DND-41 (cell line): ENCODE data around the gene PABPN1L.

Source experiments
- ATAC-seq: fragments of 200-7000 bp; cut with Tn5 transposase; 3 replicates; pipeline ENCODE4 v1.9.1; 2021; ENCODE audit warnings: low read depth; ENCODE audit not compliant: insufficient read depth
- DNase-seq: peaks from one replicate; pipeline ENCODE4 v3.0.0-alpha.2; 2020
- H2AFZ ChIP-seq: 2 replicates; pipeline ENCODE4 v1.6.0; 2012; ENCODE audit warnings: low read depth, low read length
- H3K27ac ChIP-seq: 2 replicates; pipeline ENCODE4 v1.5.1; 2012; ENCODE audit warnings: low read length, inconsistent platforms
- H3K27me3 ChIP-seq: fragments of 200-600 bp; sonication (generic); 2 replicates; pipeline ENCODE4 v1.6.0; 2012; ENCODE audit warnings: low read length, mild to moderate bottlenecking, inconsistent platforms; ENCODE audit not compliant: insufficient read depth, poor library complexity
- H3K36me3 ChIP-seq: 2 replicates; pipeline ENCODE4 v1.5.1; 2012; ENCODE audit warnings: low read length, inconsistent platforms; ENCODE audit not compliant: insufficient read depth
- H3K4me1 ChIP-seq: 2 replicates; pipeline ENCODE4 v1.5.1; 2012; ENCODE audit warnings: mild to moderate bottlenecking, low read length; ENCODE audit not compliant: insufficient read depth
- H3K4me2 ChIP-seq: 2 replicates; pipeline ENCODE4 v1.6.0; 2012; ENCODE audit warnings: mild to moderate bottlenecking, moderate library complexity, low read length, inconsistent platforms; ENCODE audit not compliant: insufficient read depth
- H3K4me3 ChIP-seq, 2 experiments: fragments of 200-600 bp in 1 of 2; shearing (Covaris generic) in 1 of 2; 2 replicates each; pipeline ENCODE4 v1.5.1; 2012 to 2016; ENCODE audit warnings: inconsistent platforms in 2 of 2, low read length in 2 of 2, mild to moderate bottlenecking in 2 of 2, low read depth in 1 of 2, moderate library complexity in 1 of 2
- H3K79me2 ChIP-seq: 2 replicates; pipeline ENCODE4 v1.6.0; 2012; ENCODE audit warnings: low read length, inconsistent platforms; ENCODE audit not compliant: insufficient read depth
- H3K9ac ChIP-seq: 2 replicates; pipeline ENCODE4 v1.6.0; 2012; ENCODE audit warnings: low read depth, mild to moderate bottlenecking, inconsistent platforms, low read length, moderate library complexity
- H3K9me3 ChIP-seq: 2 replicates; pipeline ENCODE4 v1.5.1; 2012; ENCODE audit warnings: low read length, moderate library complexity, mild to moderate bottlenecking, inconsistent platforms; ENCODE audit not compliant: insufficient read depth, severe bottlenecking
- H4K20me1 ChIP-seq: 2 replicates; pipeline ENCODE4 v1.6.0; 2012; ENCODE audit warnings: low read length; ENCODE audit not compliant: insufficient read depth
- CTCF ChIP-seq: IDR thresholded peaks from 2 replicates; pipeline ENCODE4 v1.5.1; 2012; ENCODE audit warnings: borderline replicate concordance, low read length, moderate library complexity, mild to moderate bottlenecking; ENCODE audit not compliant: poor library complexity, severe bottlenecking; ENCODE audit errors: extremely low read depth
- EZH2 ChIP-seq: IDR thresholded peaks from 3 replicates; pipeline ENCODE4 v1.6.1; 2012; ENCODE audit warnings: borderline replicate concordance, low read depth, mild to moderate bottlenecking, moderate library complexity, low read length, inconsistent platforms; ENCODE audit not compliant: severe bottlenecking

PABPN1L gene

GRCh38 chr16:88850531-88851199 is 15.8 kb downstream of the PABPN1L start:
- H3K4me2 ChIP-seq = no peak overlapping the region
- H3K79me2 ChIP-seq = no peaks in the 10 kb centered on the region
- H3K9ac ChIP-seq = no peak overlapping the region
- ATAC-seq = no peak
- no peaks in the 10 kb centered on the region for H3K9me3 ChIP-seq
- H3K4me3 ChIP-seq = no peak overlapping the region
- H3K36me3 ChIP-seq = 0 out of 2 replicates have a peak, but pooled peaks cover 5% of the 10 kb centered on the region
- H2AFZ ChIP-seq = no peak overlapping the region
- TF ChIP-seq EZH2 = no peak
- TF ChIP-seq CTCF = no peak
- no peak overlapping the region for H3K27ac ChIP-seq
- peaks cover 2% of the 10 kb centered on the region; the same call in 1 of the 2 replicates for H3K4me1 ChIP-seq
- peaks cover 12% of the 10 kb centered on the region for H4K20me1 ChIP-seq
- DNase-seq = no peak
- H3K27me3 ChIP-seq = no peaks in the 10 kb centered on the region

- H3K4me3 ChIP-seq = no peak overlapping the region
- no peak overlapping the region for H2AFZ ChIP-seq
- TF ChIP-seq EZH2 = no peak
- no peaks in the 10 kb centered on the region for H3K79me2 ChIP-seq
- no peak overlapping the region for H3K27ac ChIP-seq
- no peak overlapping the region for H3K9ac ChIP-seq
- H3K4me1 ChIP-seq = no peaks in the 10 kb centered on the region
- peaks cover 6% of the 10 kb centered on the region; the same call in 1 of the 2 replicates for H4K20me1 ChIP-seq
- ATAC-seq (no peak), DNase-seq (no peak)
- no peak overlapping the region for H3K4me2 ChIP-seq
- no peaks in the 10 kb centered on the region for H3K9me3 ChIP-seq
- H3K36me3 ChIP-seq = 0 out of 2 replicates have a peak, but pooled peaks cover 5% of the 10 kb centered on the region
- no peaks in the 10 kb centered on the region for H3K27me3 ChIP-seq
Measured at GRCh38 chr16:88848557-88848956, 17.9 kb downstream of the PABPN1L start.

- no peak for DNase-seq
- 0 out of 2 replicates have a peak, but pooled peaks cover 3% of the 10 kb centered on the region for H4K20me1 ChIP-seq
- no peak overlapping the region for H3K4me3 ChIP-seq
- no peaks in the 10 kb centered on the region for H3K27me3 ChIP-seq
- H3K36me3 ChIP-seq = 0 out of 2 replicates have a peak, but pooled peaks cover 5% of the 10 kb centered on the region
- no peak for ATAC-seq
- H3K4me1 ChIP-seq = no peaks in the 10 kb centered on the region
- H3K79me2 ChIP-seq = no peaks in the 10 kb centered on the region
- H2AFZ ChIP-seq = no peak overlapping the region
- TF ChIP-seq EZH2 (no peak), CTCF (no peak)
- H3K27ac ChIP-seq = no peak overlapping the region
- H3K9me3 ChIP-seq = no peaks in the 10 kb centered on the region
- no peak overlapping the region for H3K9ac ChIP-seq
- no peak overlapping the region for H3K4me2 ChIP-seq
Measured at GRCh38 chr16:88847654-88848053, 18.8 kb downstream of the PABPN1L start.

- H2AFZ ChIP-seq = no peak overlapping the region
- H3K9ac ChIP-seq = no peak overlapping the region
- H3K9me3 ChIP-seq = no peaks in the 10 kb centered on the region
- no peaks in the 10 kb centered on the region for H3K79me2 ChIP-seq
- no peaks in the 10 kb centered on the region for H3K4me1 ChIP-seq
- H3K27me3 ChIP-seq = no peaks in the 10 kb centered on the region
- no peak for ATAC-seq
- 0 out of 2 replicates have a peak, but pooled peaks cover 5% of the 10 kb centered on the region for H3K36me3 ChIP-seq
- H3K4me3 ChIP-seq = no peak overlapping the region
- H3K27ac ChIP-seq = no peak overlapping the region
- TF ChIP-seq CTCF = no peak
- H3K4me2 ChIP-seq = no peak overlapping the region
- no peak for DNase-seq
- H4K20me1 ChIP-seq = peaks cover 11% of the 10 kb centered on the region; the same call in 1 of the 2 replicates
Measured at GRCh38 chr16:88846088-88846487, 20.4 kb downstream of the PABPN1L start.
